Body of pancreas (tissue), 4 donors: ENCODE data around the gene HLA-B.

Experiments used
- POLR2A ChIP-seq, 3 donors: fragments of 450-650 bp; IDR thresholded peaks; one replicate each; pipeline ENCODE4 v1.6.1; 2016; ENCODE audit warnings: antibody characterized with exemption in 3 of 3, mild to moderate bottlenecking in 2 of 3
- TF ChIP-seq, protein P1 (sequence below), 7 experiments: fragments of 450-650 bp in 4 of 7; fragments of 200-600 bp in 3 of 7; sonication (generic) in 3 of 7; IDR thresholded peaks; one replicate each; pipeline ENCODE4 v1.5.1; 2016 to 2019; ENCODE audit warnings: antibody characterized with exemption in 7 of 7

DNA sequence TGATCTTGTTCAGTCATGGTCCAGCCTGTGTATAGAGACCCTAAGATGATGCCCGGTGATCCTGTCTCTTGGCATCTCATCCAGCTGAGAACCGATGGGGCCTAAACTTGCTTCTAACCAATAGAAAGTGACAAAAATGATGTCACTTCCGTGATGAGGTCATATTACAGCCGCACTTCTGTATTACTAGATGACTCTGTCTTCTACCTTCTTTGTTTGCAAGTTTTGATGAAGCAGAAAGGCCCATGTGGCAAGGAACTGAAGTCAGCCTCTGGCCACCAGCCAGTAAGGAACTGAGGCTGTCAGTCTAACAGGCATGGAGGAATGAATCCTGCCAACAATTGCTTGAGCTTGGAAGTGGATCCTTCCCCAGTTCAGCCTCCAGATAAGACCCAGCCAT, 52.3 kb downstream of the HLA-B start:
- TF ChIP-seq, protein P1, sequence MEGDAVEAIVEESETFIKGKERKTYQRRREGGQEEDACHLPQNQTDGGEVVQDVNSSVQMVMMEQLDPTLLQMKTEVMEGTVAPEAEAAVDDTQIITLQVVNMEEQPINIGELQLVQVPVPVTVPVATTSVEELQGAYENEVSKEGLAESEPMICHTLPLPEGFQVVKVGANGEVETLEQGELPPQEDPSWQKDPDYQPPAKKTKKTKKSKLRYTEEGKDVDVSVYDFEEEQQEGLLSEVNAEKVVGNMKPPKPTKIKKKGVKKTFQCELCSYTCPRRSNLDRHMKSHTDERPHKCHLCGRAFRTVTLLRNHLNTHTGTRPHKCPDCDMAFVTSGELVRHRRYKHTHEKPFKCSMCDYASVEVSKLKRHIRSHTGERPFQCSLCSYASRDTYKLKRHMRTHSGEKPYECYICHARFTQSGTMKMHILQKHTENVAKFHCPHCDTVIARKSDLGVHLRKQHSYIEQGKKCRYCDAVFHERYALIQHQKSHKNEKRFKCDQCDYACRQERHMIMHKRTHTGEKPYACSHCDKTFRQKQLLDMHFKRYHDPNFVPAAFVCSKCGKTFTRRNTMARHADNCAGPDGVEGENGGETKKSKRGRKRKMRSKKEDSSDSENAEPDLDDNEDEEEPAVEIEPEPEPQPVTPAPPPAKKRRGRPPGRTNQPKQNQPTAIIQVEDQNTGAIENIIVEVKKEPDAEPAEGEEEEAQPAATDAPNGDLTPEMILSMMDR (IDR thresholded peaks at IDR 0.05): no peak
- no peak for TF ChIP-seq POLR2A (IDR thresholded peaks at IDR 0.05)
